ENCODE results near the gene GALT.

The GALT gene

DNA sequence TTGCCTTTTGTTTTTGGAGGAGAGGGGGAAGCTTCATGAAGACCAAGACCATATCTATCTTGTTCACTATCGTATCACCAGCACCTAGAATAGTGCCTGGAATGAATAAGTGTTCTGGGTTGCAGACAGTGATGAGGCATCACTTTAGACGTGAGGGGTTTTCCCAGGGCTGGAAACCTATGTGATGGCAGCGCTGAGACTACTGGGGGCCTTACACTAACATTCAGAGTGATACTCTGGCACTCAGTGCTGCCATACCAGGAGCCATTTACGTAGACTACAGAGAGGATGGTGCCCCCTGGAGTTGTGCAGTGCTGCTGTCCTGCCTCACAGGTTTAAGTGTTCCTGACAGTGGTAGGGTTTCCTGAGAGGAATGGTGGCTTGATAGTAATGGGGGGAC is 37.7 kb downstream of the GALT start:
- DNase-seq (ENCODE audit: low spot score) = no peak

DNA sequence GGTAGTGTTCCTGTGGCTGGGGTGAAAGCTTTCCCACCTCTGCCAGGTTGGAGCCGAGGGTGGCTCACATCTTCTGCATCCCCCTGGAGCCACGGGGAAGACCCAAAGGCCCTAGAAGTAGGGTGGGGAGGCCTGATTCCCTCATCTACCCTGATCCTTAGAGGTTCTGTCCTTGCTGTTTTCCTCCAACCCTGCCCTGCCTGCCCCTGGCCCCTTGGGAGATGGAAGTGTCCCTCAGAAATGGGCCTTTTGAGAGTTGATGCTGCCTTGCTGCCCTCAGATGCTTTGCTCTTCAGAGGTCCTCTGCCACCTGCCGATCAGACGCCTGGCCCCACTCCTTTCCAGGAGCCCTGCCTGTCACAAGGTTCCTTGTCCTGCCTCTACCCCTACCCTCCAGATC is 38.3 kb downstream of the GALT start:
- DNase-seq (ENCODE audit: low spot score) = no peak

DNA sequence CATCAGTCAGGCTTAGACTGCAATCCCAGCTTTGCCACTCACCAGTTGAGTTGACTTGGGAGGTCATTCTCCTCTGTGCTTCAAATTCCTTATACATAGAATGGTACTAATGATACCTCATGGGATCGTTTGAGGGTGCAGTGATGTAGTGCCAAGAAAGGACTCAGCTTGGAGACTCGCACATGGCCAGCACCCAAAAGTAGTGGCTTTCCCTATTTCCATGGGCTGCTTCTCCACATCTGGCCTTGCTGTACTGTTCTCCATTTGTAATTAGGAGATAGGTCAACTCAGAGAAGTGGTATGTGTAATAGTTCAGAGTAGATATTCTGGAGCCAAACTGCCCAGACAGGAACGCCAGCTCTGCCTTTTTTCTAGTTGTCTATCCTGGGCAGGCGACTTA is 39.1 kb downstream of the GALT start:
- DNase-seq (ENCODE audit: low spot score) = no peak

DNA sequence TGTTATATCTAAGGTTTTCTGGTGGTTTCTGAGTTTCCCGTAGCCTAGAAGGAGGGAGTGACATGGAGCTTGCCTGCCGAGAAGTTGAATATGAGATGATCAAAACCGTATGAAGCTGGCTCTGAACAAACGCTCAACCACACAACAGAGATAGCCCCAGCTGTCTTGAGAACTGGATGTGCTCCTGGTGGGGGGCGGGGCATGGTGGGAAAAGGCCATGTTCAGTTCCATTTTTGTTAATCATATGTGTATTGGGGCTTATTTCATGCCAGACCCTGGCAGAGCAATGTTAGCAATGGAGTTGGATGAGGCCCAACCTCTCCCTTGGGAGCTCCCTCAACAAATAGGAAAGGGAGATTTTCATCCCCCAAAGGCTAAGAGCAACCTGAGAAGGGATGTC is 39.8 kb downstream of the GALT start:
- DNase-seq (ENCODE audit: low spot score) = no peak

- no peak for DNase-seq (ENCODE audit: low spot score)
Measured at GRCh38 chr9:34686732-34687131, 40.3 kb downstream of the GALT start.

GRCh38 chr9:34687276-34688030 is 41.0 kb downstream of the GALT start:
- DNase-seq (ENCODE audit: low spot score) = no peak

- DNase-seq (ENCODE audit: low spot score) = no peak
Measured at GRCh38 chr9:34688329-34689115, 42.0 kb downstream of the GALT start.

GRCh38 chr9:34689116-34689470 is 42.6 kb downstream of the GALT start:
- no peak for DNase-seq (ENCODE audit: low spot score)

- no peak for DNase-seq (ENCODE audit: low spot score)
Measured at GRCh38 chr9:34689512-34689911, 43.0 kb downstream of the GALT start.

DNA sequence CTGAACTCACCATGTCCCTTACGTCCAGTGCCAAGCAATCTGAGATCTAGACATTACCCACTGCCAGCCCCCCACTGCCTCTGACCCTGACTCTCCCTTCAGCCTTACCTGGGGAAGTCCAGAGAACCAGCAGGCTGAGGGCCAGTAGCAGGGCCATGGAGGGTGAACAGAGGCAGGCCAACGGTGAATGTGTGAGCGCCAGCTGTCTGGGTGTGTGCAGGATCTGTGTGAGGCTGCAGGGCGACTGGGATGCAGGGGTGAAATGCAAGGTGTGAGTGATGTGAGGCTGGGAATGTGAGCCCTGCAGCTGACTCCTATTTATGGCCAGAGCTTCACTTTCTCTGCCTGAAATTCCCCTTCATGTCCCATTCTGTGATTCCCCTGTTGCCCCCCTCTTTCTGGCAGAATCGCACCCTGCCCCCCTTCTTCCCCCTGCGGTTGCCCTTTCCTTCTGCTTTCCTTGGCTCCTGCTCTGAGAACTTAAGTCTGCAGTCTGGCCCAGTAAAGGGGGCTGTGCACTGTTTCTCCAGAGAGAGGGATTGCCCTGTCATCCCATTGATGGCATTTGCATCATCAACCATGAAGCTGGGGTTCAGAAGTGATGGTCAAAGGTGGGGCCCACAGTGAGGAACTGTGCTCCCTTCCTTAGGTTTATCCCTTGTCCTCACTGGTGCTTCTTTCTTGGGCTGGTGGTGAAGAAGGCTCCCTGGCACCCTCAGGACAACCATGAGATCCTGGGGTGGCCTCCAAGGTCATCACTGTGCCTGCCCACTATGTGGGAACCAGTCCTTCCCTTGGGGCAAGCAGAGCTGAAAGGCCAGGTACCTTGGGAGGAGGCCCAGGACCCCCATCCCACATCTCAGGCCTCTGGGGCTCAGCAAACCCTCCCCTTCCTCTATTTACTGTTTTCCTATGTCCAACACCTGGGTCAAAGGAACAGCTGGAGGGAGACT is 44.8 kb downstream of the GALT start, which contains the start of gene CCL19:
Gene CCL19, minus strand, starts transcription at position 294 of the 953 bp plus-strand sequence. Its CDS starts 137 bp downstream, at position 157.
- DNase-seq (ENCODE audit: low spot score) = no peak

GRCh38 chr9:34691936-34692315 is 45.5 kb downstream of the GALT start:
- no peak for DNase-seq (ENCODE audit: low spot score)

DNA sequence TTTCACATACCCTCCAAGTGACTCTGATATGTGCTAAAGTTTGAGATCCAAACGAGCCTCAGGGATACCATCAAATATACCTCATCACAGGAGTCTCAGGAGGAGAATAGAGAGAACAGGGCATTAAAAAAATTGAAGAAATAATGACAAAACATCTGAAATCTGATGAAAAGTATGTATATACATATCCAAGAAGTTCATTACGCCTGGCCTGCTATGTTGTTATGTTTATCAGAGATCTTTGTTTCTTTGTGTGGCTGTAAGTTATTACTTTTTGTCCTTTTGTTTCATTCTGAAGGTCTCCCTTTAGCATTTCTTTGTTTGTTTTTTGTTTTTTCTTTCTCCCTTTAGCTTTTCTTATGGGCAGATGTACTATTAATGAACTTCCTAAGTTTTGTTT is 47.1 kb downstream of the GALT start:
- no peak for DNase-seq (ENCODE audit: low spot score)

DNA sequence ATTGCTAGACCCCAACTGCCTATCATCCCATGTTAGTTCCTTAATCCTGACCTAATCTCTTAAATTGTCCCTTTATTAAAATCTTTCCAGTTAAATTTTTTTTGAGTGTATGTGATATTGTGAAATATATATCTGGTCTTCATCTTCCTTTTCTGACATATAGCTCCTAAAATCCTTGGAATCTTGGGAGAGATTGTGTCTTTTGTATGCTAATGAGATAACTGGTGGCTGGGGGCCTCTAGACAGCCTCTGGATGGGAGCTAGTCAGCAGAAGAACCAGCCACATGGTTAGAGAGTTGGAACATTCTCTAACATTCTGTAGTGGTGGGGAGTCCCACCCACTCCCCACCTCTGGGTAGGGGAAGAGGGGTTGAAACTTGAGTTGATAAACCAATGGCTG is 48.3 kb downstream of the GALT start:
- DNase-seq (ENCODE audit: low spot score) = no peak

Measured in HuH-7 (cell line).